NCI-H146 (cell line): ENCODE results near the gene PIK3R3.
"Not testable (repeated sequence)": the region's sequence is repeated elsewhere in the genome, so short reads cannot be mapped to it uniquely, and the experiment has no call there.

Experiments used
- DNase-seq: peaks from one replicate; lab custom pipeline; 2025; lab: John Stamatoyannopoulos, UW

PIK3R3 gene

DNA sequence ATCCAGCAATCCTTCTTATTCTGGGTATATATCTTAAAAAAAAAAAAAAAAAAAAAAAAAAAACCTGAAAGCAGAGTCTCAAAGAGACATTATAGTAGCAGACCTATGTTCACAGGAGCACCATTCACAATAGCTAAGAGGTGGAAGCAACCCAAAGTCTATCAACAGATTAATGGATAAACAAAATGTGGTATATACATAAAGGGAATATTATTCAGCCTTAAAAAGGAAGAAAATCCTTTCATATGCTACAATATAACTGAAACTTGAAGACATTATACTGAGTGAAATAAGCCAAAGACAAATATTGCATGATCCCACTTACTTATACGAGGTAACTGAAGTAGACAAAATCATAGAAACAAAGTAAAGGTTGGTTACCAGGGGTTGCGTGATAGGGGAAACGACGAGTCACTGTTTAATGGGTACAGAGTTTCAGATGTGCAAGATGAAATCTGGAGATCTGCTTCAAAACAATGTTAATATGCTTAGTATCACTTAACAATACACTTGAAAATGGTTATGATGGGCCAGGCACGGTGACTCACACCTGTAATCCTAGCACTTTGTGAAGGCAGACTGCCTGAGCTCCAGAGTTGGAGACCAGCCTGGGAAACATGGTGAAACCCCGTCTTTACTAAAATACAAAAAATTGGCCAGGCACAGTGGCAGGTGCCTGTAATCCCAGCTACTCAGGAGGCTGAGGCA lies 29.5 kb downstream of the PIK3R3 start:
- DNase-seq = no peak

DNA sequence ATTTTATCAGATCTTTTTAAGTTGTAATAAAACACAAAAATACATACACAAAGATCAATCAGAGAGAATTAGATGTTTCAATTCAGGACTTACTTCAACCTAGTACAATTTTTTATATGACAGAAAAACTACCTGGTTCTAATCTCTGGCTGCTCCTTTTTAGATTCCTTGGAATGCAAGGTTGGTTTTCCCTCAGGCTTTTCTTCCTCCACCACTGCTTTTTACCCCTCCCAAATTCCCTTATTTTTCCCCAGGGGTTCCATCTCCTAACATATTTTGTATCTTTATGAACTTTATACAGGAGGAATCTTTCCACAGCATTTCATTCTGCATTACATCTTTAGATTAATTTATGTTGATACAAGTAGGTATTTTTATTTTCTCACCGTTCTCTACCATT lies 33.2 kb downstream of the PIK3R3 start:
- DNase-seq = no peak

DNA sequence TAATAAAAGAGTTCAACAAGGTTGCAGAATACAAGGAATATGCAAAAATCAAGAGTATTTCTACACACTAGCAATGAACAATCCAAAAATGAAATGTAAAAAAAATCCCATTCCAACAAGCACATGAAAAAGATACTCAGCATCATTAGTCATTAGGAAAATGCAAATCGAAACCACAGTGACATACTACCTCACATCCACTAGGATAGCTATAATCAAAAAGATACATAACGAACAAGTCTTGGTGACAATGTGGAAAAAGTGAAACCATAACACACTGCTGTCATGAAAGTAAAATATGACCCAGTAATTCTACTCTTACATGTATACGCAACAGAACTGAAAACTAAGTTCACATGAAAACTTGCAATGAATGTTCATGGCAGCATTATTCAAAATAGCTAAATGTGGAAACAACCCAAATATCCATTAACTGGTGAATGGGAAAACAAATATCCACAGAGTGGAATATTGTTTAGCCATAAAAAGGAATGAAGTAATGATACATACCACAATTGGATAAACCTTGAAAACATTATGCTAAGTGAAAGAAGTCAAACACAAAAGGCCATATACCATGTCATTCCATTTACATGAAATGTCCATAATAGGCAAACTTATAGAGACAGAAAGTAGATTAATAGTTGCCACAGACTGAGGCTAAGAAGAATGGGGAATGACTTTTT lies 34.3 kb downstream of the PIK3R3 start:
- DNase-seq = no peak

DNA sequence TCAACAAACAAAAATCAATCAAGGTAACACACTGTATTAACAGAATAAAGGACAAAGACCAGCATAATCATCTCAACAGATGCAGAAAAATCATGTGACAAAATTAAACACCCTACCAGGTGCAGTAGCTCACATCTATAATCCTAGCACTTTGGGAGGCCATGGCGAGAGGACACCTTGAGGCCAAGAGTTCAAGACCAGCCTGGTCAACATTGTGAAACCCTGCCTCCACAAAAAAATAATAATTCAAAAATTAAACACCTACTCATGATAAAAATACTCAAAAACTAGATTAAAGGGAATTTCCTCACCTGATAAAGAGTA lies 35.3 kb downstream of the PIK3R3 start:
- no peak for DNase-seq

DNA sequence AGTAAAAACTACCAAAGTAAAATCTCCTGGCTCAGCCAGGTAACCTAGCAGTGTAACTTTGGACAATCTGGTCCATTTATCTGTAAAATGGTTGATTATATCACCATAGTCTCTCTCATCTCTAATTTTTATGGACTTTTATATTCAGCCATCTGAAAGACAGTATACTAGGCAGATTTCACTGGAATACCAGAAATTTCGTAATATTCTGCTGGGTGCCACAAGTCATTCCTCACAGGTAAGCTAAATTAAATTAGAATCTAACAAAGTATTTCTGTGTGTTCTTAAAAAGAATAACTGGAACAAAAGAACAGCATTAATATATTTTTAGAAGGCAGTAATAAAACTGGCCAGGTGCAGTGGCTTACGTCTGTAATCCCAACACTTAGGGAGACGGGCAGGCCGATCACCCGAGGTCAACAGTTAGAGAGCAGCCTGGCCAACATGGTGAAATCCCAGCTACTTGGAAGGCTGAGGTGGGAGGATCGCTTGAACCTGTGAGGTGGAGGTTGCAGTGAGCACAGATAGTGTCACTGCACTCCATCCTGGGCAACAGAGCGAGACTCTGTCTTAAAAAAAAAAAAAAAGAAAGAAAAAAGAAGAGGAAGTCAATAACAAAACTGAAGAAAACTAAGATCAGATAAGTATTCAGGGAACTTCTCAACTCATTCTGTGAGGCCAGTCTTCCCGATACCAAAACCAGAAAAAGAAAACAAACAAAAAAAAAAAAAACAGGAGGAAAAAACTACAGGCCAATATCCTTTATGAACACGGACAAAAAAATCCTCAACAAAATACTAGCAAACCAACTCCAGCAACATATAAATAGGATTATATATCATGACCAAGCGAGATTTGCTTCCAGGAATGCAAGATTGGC lies 35.9 kb downstream of the PIK3R3 start:
- DNase-seq = peak; percentile 6

DNA sequence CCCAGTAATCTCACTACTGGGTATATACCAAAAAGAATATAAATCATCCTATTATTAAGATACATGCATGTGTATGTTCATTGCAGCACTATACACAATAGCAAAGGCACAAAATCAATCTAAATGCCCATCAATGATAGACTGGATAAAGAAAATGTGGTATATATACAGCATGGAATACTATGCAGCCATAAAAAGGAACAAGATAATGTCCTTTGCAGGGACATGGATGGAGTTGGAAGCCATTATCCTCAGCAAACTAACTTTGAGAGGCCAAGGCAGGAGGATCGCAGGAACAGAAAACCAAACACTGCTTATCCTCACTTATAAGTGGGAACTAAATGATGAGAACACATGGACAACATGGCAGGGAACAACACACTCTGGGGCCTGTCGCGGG lies 37.3 kb downstream of the PIK3R3 start:
- DNase-seq = not testable (repeated sequence)

DNA sequence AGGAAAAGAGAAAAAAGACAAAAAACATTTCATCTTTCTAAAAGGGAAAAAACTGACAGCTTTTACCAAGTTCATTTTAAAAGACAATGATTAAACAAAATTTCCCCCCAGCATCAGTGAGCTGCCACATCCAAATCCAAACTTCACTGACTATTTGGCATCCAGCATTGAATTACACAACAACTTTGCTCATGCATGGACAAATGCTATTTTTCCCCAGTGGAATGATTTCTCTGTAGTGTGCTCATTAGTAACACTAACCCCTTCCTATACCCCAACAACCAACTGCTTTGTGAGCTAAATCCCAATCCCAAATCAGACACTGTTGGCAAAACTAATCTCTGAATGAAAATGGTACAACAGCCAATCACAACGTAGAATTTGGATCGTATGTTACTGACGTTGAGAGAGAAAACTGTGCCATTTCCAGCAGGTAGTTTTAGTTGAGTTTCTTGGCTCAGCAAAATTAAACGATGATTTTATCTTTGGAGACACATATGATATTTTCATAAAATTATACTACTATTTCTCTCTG lies 37.9 kb downstream of the PIK3R3 start:
- no peak for DNase-seq

DNA sequence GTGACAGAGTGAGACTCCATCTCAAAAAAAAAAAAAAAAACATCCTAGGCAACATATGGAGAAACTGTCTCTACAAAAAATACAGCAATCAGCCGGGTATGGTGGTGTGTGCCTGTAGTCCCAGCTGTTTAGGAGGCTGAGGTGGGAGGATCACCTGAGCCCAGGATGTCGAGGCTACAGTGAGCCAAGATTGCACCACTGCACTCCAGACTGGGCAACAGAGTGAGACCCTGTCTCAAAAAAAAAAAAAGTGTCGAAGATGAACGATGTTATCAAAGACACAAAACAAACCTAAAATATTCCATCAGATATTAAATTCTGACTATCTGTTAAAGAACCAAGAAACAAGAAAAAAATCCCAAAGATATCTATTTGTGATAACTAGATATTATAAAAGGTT lies 38.6 kb downstream of the PIK3R3 start:
- not testable (repeated sequence) for DNase-seq

DNA sequence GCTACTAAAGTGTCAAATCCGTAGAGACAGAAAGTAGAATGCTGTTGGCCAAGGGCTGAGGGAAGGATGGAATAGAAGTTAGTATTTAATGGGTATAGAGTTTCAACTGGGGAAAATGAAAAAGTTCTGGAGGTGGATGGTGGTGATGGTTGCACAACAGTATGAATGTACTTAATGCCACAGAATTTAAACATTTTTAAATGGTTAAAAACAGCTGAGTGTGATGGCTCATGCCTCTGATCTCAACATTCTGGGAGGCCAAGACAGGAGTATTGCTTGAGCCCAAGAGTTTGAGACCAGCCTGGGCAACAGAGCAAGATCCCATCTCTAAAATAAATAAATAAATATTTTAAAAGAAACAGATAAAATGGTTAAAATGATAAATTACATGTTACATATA lies 44.5 kb downstream of the PIK3R3 start:
- DNase-seq = no peak

DNA sequence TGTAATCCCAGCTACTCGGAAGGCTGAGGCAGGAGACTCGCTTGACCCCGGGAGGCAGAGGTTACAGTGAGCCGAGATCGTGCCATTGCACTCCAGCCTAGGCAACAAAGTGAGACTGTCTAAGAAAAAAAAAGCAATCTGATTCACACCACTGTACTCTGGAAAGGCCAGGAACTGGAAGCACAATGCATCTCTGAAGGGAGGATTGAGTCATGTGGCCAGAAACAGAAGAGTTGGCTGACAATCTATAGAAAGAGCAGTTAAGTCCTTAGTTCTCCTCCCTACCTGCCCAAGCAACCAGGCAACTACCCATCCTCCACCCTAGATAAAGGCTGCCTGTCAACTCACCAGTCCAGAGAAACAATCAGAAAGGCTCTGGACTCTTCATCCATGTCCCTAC lies 45.9 kb downstream of the PIK3R3 start:
- DNase-seq = no peak

DNA sequence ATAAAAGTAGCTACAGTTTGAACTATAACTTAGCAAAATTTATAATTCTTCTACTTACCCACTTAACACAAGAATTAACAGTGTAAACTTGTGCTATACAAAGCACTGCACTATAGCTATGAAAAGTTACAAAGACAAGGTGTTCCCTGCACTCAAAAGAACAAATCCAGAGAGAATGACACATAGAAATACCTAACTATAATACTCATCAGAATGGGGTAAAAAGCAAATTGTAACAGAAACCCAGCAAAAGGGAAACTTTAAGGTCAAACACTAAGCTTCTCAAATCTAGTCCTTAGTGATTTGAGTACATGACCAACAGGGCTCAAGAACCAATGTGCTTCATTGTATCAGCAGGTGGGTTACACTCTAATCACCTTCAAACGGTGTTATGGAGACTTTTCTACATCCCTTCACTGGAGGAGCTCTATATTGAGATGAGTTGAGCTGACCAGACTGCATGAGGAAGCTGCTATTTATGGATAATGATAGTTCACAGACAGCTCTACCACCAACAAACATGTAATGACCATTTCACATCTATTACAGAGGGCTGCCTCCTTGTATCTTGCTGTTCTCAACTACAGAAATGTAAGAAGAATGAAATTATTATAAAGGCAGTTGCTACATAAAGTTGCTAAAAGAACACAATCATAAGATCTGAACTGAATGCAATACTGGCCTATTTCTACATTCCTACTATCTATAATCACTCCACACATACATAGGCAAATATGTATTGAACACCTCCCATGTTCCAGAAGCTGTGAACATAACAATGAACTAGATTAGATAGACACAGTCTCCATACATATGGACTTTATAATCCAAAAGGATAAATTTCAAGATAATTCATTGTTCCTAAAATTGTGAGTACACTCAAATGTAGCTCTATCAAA lies 47.6 kb downstream of the PIK3R3 start:
- DNase-seq = no peak

DNA sequence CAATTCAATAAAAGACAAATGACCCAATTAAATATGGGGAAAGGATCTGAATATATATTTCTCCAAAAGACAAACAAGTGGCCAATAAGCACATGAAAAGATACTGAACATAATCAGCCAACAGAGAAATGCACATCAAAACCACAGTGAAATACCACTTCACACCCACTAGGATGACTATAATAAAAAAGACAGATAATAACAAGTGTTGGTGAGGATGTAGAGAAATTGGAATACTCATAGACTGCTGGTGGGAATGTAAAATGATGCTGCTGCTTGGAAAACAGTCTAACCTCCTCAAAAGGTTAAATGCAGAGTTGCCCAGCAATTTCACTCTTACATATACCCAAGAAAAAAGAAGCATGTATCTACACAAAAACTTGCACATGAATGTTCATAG lies 48.9 kb downstream of the PIK3R3 start:
- DNase-seq = no peak

DNA sequence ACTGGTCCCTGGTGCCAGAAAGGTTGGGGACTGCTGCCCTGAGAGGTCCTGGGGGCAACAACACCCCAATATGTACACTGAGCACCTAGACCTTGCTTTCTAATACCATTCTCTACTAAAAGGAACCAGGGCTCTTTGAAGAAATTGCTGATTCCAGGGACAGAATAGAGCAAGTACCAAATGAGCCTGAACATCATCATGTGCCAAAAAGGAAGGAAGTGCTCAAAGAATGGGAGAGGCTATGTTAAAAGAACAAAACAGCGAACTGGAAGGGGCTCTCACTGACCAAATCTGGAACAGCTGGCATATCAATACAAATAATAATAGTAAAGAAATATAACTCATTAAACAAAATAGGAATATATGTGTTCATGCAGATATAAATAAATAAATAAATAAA lies 50.8 kb downstream of the PIK3R3 start:
- no peak for DNase-seq

DNA sequence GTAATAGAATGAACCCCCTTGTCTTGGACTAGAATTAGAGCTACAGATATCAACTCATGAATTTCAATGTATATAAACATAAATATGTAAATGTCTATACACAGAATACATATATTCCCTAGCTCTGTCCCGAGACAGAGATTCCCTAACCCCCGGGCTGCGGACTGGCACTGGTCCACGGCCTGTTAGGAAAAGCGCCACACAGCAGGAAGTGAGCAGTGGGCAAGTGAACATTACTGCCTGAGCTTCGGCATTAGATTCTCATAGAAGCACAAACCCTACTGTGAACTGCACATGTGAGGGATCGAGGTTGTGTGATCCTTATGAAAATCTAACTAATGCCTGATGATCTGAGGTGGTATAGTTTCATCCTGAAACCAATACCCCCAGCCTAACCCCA lies 51.2 kb downstream of the PIK3R3 start:
- DNase-seq = no peak

DNA sequence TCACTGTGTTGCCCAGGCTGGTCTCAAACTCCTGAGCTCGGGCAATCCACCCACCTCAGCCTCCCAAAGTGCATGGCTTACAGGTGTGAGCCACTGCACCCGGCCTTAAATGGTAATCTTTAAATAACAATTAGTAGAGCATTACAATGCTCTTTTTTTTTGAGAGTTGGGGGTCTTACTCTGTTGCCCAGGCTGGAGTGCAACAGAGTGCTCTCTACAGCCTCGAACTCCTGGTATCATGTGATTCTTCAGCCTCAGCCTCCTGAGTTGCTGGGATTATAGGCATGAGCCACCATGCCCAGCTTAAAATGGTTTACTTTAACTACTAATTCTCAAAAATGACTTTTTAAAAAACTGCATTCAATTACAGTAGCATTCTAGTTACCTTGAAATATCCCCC lies 52.2 kb downstream of the PIK3R3 start:
- DNase-seq = no peak

DNA sequence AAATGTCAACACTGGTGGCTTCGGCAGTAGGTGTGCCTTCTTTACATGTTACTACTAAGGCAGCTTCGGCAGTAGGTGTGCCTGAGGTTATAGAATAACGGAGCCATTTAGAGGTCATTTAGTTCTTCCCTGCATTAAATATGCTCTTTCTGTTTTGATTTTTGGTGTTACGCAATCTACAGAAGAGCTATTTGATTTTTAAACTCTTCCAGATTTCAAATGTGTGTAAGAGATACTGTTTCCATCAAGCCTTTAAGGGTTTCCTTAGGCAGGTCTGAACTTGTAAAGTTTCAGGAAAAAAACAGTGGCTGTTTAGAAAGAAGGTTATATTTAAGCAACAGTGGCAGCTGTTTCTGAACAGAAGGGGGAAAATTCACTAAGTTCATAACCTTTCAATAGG lies 54.8 kb downstream of the PIK3R3 start:
- no peak for DNase-seq

DNA sequence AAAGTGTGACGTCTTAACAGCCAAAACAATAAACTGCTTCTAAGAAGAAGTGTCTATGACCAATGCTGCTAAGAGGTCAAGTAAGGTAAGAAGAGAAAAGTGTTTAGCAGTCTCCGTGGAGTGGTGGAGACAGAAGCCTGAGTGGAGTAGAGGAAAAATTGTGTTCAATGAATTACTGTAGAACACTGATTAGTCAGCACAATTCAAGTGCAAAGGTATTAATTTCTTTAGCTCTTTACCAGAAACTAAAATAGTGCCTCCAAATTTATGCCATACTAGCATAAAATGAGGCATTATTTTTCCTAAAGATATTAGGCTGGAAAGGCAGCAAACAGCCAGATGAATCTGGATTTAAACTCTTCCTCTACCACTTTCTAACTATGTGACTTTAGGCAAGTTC lies 56.1 kb downstream of the PIK3R3 start:
- DNase-seq = no peak

DNA sequence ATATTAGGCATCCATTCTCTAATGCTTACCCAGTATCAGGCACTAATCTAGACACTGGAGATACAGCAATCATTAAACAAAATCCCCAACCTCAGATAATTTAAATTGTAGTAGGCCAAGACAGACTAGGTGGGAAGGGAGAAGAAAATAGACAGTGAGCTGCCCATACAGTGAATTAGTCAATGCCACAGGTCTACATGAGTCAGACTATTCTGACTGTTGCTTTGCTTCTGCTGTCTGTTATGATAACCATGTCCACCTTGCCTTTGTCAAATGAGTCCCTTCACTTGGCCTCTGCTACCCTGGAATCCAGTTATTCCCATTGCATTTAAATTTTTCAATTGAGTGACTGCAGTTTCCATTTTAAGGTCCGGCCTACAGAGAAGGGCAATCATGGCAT lies 59.5 kb downstream of the PIK3R3 start:
- DNase-seq = no peak

DNA sequence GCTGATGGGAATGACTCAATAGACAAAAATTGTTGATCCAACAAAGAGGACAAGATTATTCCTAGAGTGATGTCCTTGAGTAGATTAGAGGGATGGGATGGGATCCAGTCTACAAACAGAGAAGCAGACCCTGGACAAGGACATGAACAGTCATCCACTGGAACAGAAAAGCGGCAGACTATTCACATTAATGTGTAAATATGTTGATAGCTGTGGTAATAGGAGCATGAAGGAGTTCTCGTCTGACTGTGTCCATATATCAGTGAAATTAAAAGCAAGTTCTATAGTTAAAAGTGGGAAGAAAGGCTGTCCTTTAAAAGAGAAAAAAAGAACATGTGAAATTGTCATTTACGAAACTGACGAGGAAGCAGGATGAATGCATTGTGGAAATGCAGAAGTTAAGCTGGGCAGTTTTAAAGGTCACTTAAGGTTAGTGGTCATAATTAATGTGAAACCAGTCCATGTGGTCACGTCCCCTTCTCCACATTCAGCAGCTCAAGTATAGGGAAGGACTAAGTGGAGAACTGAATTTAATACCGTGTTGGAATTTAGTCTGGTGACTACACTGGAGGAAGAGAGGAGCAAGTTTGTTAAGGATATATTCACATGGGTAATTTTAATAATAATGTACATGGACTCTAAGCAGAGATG lies 62.1 kb downstream of the PIK3R3 start:
- no peak for DNase-seq

DNA sequence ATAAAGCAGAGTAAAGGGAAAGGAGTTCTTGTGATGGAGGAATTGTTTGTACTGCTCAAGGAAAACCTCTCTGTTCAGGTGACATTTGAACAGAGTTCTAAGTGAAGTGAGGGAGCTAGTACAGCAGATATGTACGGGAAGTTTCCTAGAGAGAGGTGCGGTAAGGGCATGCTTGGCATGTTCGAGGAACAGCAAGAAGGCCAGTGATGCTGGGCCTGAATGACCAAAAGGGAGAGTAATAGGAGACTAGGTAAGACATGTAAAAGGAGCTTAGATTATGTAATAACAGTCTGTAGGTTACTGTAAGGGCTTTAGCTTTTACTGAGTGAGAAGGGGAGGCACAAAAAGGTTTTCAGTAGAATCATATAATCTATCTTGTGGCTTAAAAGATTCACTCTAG lies 63.9 kb downstream of the PIK3R3 start:
- DNase-seq = no peak

DNA sequence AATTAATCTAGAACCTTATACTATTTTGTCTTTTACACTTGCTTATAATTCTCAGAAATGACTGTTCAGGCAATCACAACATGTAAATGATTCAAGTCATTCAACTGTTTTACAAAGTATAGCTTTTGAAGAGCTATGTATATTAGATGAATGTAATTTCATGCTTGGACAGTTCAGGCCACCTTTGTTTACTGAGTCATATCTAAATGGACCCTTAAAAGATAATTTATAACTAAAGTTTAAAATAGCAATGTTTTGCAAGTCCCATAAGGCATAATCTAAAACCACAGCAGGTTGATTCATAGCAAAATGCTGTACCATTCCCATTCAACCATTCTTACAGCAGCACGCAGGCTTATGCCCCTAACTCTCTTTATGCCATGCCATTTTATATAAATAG lies 64.8 kb downstream of the PIK3R3 start:
- DNase-seq = no peak
